NCI-H2107 treated with DMSO at 0.1 percent for 48 hours (cell line): ENCODE results near the gene LUZP1.

Experiments
- DNase-seq: peaks from one replicate; lab custom pipeline; 2025; ENCODE audit not compliant: unreplicated experiment; lab: John Stamatoyannopoulos, UW

The LUZP1 gene

DNA sequence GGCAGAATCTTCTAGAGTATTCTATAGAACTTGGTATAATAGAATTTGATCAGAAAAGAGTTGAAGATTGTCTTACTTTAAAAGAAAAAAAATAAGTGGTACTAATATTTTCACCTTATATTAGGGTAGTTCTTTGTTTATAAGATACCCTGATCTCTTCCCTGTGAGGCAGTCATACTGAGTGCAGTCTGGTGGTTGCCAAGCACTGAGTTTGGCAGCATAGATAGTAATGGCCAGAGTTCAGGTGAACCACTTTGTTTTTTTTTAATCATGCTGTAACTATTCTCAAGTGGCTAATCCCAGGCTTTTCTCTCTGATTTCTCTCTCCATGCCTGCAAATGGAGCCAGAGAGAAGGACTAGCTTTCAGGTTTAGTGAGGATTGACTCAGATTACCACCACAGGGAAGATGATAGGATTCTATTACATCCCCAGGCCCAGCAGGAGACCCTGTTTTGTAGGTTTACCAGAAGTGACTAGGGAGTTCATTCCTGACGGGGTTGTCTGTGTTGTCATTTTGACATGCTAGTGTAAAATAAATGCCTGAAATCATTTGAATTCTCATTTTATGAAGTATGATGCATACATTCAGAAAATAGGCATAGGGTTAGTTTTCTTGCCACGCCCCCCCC lies 132.7 kb downstream of the LUZP1 start:
- peak; percentile 74 for DNase-seq
